K562 (cell line): ENCODE results near the gene GPATCH3. TPM values are rescaled to one million over a fixed set of nuclear protein-coding genes. Genes with fewer than 3 reads are reported as not detected.

Source experiments
- ARID2 ChIP-seq: fragments of 450-650 bp; IDR thresholded peaks from 2 replicates; pipeline ENCODE4 v1.6.1; 2017; ENCODE audit warnings: antibody characterized with exemption, mild to moderate bottlenecking
- COPS2 ChIP-seq: fragments of 450-650 bp; conservative IDR thresholded peaks from 2 replicates; pipeline ENCODE4 v1.6.1; 2016; ENCODE audit warnings: mild to moderate bottlenecking, moderate library complexity
- ETS1 ChIP-seq: conservative IDR thresholded peaks from 2 replicates; pipeline ENCODE4 v1.6.1; 2011; ENCODE audit warnings: low read depth, mild to moderate bottlenecking, low read length; ENCODE audit not compliant: control insufficient read depth
- MBD2 ChIP-seq: sonication (generic); IDR thresholded peaks from 2 replicates; pipeline ENCODE4 v1.6.1; 2016; ENCODE audit warnings: low read depth, borderline replicate concordance
- MTA2 ChIP-seq: fragments of 450-650 bp; IDR thresholded peaks from 2 replicates; pipeline ENCODE4 v1.6.1; 2016; ENCODE audit warnings: low read depth
- MYBL2 ChIP-seq, 2 experiments: fragments of 450-650 bp in 1 of 2; sonication (generic) in 1 of 2; formaldehyde crosslinking in 1 of 2; IDR thresholded peaks; 2 replicates each; pipeline versions ENCODE4 v1.6.1 to v1.8.1; 2017 to 2022; ENCODE audit warnings: borderline replicate concordance in 1 of 2, inconsistent platforms in 1 of 2, low read depth in 1 of 2, mild to moderate bottlenecking in 1 of 2, missing genetic modification reagents in 1 of 2, moderate library complexity in 1 of 2
- PRMT5 ChIP-seq: sonication (generic); formaldehyde crosslinking; IDR thresholded peaks from 2 replicates; pipeline ENCODE4 v1.5.0; 2020; ENCODE audit warnings: missing genetic modification reagents
- SMARCA4 ChIP-seq: fragments of 450-650 bp; IDR thresholded peaks from 2 replicates; pipeline ENCODE4 v1.6.1; 2016
- ZNF318 ChIP-seq, 2 experiments: fragments of 450-650 bp; IDR thresholded peaks; 2 replicates each; pipeline ENCODE4 v1.6.1; 2016; ENCODE audit warnings: mild to moderate bottlenecking in 2 of 2, borderline replicate concordance in 1 of 2, low read depth in 1 of 2, moderate library complexity in 1 of 2
- ZNF584 ChIP-seq: fragments of 200-800 bp; sonication (Bioruptor generic); IDR thresholded peaks from 2 replicates; pipeline ENCODE4 v1.6.1; 2016; ENCODE audit warnings: low read depth, mild to moderate bottlenecking, missing genetic modification characterization, missing compliant biosample characterization
- ZNF695 ChIP-seq: fragments of 450-650 bp; formaldehyde crosslinking; IDR thresholded peaks from 2 replicates; pipeline ENCODE4 v1.4.0; 2020; ENCODE audit warnings: mild to moderate bottlenecking, moderate library complexity
- ZNF77 ChIP-seq: fragments of 250-450 bp; sonication (Bioruptor Pico); IDR thresholded peaks from 2 replicates; pipeline ENCODE4 v1.5.0; 2020
- ZSCAN32 ChIP-seq: fragments of 450-650 bp; formaldehyde crosslinking; IDR thresholded peaks from 2 replicates; pipeline ENCODE4 v1.4.0; 2020; ENCODE audit warnings: mild to moderate bottlenecking, moderate library complexity
- polyA plus RNA-seq, 8 experiments: library from polyadenylated mRNA; depleted of rRNA in 4 of 8; stranded (reverse) in 5 of 8; unstranded in 3 of 8; fragments of >200 nt; fragmentation: Nextera tagmentation in 2 of 8; fragmentation: Illumina TruSeq in 1 of 8; extraction: Ambion mirVana in 2 of 8; extraction: Trizol in 1 of 8; gene quantifications; 2 replicates each; pipeline versions ENCODE4 v1.2.1 to v1.2.3, GENCODE V29; 2011 to 2014; ENCODE audit warnings: inconsistent platforms in 1 of 8, missing spikeins in 1 of 8
- total RNA-seq, 7 experiments: library from RNA; depleted of rRNA in 6 of 7; stranded (reverse); fragments of >200 nt in 6 of 7; fragmentation: Illumina TruSeq in 2 of 7; extraction: Trizol in 2 of 7; gene quantifications; 2 replicates each; pipeline versions ENCODE4 v1.2.1 to v1.2.3, GENCODE V29; 2011 to 2021; ENCODE audit warnings: low replicate concordance in 1 of 7
- TF ChIP-seq, protein P1 (sequence below): fragments of 450-650 bp; formaldehyde crosslinking; IDR thresholded peaks from 2 replicates; pipeline ENCODE4 v1.4.0; 2020; ENCODE audit warnings: mild to moderate bottlenecking

The GPATCH3 gene
- total and polyA plus RNA-seq, 9 of the 15 experiments (the other 6 are each of a cell fraction or from before 2014, with no cell fraction given), result 1.6 to 23.0 (median 13.3) TPM

DNA sequence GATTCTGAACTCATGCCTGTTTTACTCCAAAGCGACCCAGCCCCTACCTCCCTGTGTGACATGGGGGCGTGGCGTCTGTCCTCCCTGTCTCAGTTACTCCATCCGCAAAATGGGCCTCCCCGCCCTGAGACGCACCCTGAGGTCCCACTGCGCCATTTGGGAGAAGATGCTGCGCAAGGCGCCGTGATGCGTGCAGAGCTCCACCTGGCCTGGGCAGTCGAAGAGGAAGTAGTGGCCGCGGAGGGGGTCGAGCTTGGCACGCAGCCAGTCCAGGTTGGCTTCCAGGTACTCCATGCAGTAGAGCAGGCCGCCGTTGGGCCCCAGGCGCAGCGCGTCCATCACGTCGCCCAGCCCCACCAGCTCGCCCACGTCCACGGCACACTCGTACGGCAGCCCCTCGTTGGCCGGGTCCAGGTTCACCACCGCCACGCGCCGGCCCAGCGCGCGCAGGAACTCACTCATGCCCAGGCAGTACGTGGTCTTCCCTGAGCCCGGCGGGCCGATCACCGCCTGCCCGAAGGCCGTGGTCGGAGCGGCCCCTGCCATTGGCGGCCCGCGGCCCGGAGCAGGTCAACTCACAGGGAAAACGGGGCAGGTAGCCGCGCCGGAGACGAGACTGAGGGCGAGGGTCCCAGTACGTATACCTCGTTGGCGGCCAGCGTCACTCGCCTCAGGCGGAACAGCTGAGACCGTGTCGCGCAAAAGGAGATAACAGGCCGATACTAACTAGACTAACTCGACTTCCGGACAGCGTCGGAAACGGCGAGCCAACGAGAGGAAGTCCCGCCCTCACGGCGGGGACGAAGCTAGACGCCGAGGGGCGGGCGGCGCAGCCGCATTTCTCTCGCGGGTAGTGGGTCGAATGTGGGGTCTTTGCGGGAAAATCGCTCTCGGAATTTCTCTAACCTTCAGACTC lies 10.5 kb downstream of the GPATCH3 start, which contains the start of gene GPN2 (continued):
- no peak for TF ChIP-seq MTA2
- no peak for TF ChIP-seq ZNF695
- no peak for TF ChIP-seq COPS2
- TF ChIP-seq ZNF584 (CRISPR knock-in tag), result no peak; the same call in 1 of the 2 replicates
- no peak for TF ChIP-seq ARID2
- no peak for TF ChIP-seq PRMT5 (CRISPR knock-in tag)
- TF ChIP-seq MBD2, result peak; percentile 74; the same call in 1 of the 2 replicates
- TF ChIP-seq, protein P1, sequence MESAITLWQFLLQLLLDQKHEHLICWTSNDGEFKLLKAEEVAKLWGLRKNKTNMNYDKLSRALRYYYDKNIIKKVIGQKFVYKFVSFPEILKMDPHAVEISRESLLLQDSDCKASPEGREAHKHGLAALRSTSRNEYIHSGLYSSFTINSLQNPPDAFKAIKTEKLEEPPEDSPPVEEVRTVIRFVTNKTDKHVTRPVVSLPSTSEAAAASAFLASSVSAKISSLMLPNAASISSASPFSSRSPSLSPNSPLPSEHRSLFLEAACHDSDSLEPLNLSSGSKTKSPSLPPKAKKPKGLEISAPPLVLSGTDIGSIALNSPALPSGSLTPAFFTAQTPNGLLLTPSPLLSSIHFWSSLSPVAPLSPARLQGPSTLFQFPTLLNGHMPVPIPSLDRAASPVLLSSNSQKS (CRISPR knock-in tag), result no peak
- no peak for TF ChIP-seq ZNF318 (IDR thresholded peaks at IDR 0.05; ENCODE audit: borderline replicate concordance in 1 of 2, low read depth in 1 of 2)
- peak; percentile 20; the same call in 1 of the 2 replicates for TF ChIP-seq SMARCA4
- TF ChIP-seq ZNF77 (CRISPR knock-in tag), result no peak
- TF ChIP-seq ETS1, result no peak
- no peak for TF ChIP-seq ZSCAN32
- no peak for TF ChIP-seq MYBL2 (IDR thresholded peaks at IDR 0.05; ENCODE audit: low read depth)
- TF ChIP-seq MYBL2 (CRISPR knock-in tag; IDR thresholded peaks at IDR 0.05; ENCODE audit: borderline replicate concordance), result peak; percentile 85; the same call in 1 of the 2 replicates
